HS-5 (cell line): ENCODE results near the gene UGT2B7.
"Not testable (repeated sequence)": the region's sequence is repeated elsewhere in the genome, so short reads cannot be mapped to it uniquely, and the experiment has no call there.

Source experiments
- DNase-seq: peaks from one replicate; pipeline ENCODE4 v3.0.0-alpha.2; 2012; ENCODE audit warnings: low read depth

The UGT2B7 gene

DNA sequence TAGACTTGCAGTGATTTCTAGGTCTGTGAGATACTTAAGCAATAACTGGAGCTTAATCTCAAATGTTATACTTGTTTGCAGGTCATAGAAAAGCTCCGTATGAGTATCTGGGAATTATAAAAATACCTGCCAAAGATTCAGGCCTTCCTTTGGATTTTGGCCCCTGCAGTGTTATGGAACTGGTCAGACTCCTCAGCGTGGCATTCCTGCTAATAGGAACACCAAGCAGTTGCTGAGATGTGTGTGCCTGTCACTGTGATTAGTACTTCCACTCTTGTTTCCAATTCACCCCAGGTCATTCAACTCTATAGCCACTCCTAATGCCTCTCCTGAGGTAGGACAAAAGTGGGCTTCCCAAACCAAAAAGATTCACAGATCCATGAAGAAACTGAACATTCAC is 7.8 kb upstream of the UGT2B7 start:
- no peak for DNase-seq

DNA sequence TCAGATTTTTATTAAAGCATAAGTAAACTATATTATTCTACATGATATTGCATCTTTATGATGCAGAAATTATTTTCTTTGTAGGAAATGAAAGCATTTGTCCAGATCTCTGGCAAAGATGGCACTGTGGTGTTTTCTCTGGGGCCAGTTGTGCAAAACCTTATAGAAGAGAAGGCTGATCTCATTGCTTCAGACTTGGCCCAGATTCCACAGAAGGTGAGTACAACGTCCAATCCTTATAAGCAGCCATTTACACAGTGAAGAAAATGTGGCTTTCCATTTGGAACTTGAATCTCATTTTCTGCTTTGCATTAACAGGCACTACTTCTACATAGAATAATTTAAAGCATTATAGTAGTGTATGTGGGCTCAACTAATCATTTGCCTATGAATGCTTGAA is 6.9 kb upstream of the UGT2B7 start:
- DNase-seq: no peak

DNA sequence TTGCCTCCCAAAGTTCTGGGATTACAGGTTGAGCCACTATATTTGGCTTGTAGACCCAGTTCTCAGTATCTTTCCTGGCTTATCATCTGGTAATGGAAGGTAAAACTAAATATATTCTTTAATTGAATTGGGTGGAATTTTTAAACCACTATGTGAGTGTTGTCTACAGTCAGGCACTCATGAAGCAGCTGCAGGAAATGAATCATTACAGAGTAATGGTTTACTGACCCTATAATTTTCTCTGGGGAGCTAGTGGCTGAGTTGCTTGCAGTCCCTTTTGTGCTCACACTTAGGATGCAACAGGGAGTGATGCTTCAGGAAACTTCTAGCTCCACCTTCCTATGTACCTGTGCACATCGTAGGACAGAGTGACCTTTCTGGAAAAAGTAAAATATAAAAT is 4.1 kb upstream of the UGT2B7 start:
- peak; percentile 43 for DNase-seq

DNA sequence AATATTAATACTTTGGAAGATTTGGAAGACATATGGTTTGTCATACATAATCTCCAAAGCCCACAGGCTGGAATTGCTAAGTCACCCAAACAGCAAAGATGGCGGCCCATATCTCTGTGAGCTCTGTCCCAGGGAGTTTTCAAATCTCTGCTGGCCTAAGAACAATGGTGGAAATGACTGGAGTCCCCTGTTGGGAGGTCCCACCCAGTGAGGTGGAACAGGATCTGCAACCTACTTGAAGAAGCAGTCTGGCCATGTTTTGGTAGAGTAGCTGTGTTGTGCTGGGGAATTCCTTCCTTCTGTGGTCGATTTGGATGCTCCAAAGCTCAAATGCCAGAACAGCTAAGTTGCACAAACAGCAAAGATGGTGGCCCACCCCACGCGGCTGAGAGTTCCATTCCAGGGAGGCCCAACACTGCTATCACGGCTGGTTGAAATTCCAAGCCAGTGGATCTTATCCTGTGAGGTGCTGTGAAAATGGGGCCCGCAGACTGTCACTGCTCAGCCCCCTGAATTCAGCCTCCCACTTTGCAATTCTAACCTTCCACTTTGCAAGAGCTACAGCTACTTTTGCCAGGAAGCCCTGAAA is 3.2 kb upstream of the UGT2B7 start:
- no peak for DNase-seq

DNA sequence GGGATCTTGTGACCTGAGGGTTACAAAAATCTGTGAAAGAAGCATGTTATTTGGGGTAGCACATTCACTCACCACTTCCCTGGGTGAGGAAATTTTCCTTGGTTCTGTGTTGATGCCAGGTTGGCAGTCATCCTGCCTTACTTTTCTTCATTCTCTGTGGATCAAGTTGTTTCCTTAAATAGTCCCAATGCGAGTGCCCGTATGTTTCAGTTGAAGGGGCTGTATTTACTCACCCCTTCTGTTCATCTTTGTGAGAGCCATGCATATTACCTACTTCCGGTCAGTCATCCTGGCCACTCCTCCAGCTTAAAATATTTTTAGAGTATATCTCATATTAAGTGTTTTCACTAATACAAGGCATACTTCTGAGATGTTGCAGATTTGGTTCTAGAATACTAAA is 2.6 kb upstream of the UGT2B7 start:
- no peak for DNase-seq

DNA sequence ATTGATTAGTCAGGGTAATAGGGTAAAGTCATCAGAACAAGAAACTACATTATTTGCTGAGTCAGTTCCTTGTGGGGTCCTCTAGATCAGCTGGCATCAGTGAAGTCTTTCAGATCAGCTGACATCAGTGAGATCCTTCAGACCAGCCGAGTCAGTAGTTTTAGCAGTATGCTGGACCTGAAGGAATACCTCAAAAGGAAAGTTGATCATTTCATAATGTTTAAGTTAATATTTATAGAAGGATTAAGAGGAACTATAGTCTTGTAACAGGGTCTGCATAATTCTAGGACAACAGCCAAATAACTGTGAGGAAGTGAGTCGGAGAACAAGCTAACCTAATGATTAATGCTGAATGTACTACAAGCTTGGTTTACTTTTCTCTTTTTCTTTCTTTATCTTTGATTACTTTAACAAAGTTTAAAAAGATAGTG is 958 bp upstream of the UGT2B7 start:
- peak; percentile 53 for DNase-seq

DNA sequence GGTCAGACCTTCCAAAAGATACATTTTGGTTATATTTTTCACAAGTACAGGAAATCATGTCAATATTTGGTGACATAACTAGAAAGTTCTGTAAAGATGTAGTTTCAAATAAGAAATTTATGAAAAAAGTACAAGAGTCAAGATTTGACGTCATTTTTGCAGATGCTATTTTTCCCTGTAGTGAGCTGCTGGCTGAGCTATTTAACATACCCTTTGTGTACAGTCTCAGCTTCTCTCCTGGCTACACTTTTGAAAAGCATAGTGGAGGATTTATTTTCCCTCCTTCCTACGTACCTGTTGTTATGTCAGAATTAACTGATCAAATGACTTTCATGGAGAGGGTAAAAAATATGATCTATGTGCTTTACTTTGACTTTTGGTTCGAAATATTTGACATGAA is 536 bp downstream of the UGT2B7 start:
- no peak for DNase-seq

DNA sequence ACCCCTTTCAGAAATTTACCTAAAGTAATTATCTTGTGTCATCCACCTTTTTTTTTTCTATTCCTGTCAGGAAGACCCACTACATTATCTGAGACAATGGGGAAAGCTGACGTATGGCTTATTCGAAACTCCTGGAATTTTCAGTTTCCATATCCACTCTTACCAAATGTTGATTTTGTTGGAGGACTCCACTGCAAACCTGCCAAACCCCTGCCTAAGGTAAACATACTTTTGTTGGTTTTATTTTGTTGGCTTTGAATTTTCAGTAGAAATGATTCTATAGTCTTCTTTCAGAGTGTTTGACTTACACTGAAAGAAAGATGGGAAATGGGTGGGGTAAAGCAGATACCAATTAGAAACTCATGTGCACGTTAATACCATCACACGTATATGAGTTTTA is 2.2 kb downstream of the UGT2B7 start:
- DNase-seq: no peak

DNA sequence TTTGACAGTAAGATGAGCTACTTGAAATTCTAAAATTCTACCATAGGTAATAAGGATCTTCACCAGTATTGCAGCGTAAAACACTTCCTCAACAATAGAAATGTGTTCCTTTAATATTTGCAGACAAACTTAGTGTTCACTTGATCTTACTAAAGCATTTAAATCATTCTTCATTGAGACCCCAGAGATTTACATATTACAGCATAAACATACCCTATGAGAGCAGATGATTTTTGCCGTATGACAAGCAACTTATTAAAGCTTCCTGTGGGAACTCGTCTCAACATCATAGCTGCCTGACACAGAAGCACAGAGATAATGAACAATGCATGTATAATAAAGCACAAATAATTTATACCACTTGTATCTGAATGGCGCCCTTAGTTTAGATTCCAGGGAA is 3.6 kb downstream of the UGT2B7 start:
- no peak for DNase-seq

DNA sequence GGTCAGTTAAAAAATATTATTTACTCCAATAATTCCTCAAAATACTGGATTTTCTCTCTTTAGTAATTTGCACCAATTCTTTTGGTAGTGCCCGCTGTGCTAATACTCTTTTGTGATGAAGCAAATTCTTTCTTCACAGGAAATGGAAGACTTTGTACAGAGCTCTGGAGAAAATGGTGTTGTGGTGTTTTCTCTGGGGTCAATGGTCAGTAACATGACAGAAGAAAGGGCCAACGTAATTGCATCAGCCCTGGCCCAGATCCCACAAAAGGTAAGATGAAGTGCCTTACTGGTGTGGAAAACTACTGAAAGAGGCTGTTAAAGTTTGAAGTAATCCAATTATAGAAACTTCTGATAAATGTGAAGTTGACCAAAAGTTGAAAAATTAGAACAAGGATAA is 6.4 kb downstream of the UGT2B7 start:
- DNase-seq: not testable (repeated sequence)

DNA sequence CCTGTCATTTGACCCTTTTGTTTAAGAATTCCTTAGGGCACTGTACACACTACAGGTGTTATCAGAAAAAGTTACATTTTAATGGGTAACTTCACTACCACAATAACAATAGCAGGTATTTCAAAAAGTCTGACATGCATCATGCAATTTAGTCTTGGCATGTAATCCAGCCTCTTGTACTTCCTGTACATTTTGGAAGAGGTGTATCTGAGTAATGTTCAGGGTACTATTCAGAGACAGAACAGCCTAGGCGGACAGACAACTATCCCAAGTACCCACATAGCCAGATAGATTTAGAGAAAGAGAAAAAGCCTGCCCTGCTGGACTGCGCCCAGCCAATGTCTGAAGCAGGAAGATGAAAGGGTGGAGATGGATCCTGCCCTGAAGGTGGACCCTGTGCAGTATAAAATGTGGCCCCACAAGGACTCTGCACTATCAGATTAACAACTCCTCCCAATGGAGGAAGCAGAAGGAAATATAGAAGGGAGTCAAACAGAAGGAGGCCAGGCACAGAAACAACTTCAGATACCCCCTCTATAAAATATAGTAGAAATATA is 8.5 kb downstream of the UGT2B7 start:
- DNase-seq: no peak

DNA sequence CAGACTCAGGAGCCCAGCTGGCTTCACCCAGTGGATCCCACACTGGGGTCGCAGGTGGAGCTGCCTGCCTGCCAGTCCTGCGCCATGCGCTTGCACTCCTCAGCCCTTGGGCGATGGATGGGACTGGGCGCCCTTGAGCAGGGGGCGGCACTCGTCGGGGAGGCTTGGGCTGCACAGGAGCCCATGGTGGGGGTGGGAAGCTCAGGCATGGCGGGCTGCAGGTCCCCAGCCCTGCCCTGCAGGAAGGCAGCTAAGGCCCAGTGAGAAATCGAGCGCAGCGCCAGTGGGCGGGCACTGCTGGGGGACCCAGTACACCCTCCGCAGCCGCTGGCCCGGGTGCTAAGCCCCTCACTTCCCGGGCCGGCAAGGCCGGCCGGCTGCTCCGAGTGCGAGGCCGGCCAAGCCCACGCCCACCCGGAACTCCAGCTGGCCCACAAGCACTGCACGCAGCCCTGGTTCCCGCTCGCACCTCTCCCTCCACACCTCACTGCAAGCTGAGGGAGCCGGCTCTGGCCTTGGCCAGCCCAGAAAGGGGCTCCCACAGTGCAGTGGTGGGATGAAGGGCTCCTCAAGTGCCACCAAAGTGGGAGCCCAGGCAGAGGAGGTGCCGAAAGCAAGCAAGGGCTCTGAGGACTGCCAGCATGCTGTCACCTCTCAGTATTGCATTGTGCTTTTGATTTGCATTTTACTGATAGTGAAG is 19.0 kb downstream of the UGT2B7 start:
- DNase-seq: not testable (repeated sequence)

DNA sequence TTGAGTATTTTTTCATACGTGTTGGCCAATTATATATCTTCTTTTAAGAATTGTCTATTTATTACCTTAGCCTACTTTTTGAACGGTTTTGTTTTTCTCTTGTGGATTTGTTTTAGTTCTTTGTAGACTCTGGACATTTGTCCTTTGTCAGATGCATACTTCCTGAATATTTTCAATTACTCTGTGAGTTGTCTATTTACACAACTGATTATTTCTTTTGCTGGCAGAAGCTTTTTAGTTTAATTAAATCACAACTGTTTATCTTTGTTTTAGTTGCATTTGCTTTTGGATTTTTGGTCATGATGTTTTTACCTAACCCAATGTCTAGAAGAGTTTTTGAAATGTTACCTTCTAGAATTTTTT is 19.6 kb downstream of the UGT2B7 start:
- DNase-seq: no peak

DNA sequence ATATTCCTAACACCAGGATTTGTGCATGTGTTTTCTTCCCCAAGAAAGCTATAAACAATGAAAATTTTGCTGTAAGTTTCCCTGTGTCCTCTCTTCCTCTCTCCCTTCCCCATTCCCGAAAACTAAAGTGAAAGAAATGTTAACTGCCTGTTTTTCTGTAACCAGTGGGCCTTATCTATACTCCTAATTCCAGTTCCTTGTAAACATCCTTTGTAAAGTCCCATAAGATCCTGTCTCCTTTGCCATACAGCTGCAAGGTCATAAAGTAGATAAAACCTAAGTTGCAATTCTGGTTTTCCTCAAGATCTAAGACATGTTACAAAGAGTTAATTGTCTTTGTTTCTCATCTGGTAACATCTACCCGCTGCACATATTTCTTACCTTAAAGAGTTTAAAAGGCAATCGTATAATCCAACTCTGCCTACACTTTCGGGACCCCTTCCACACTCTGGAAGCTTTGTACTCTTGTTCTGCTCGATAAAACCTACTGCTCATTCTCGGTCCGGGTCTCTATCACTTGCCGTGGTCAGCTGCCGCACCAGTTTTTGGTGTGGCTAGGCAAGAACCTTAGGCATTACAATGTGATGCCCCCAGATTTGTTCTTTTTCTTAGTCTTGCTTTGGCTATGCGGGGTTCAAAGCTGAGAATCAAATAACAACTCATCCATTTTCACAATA is 20.5 kb downstream of the UGT2B7 start:
- DNase-seq: no peak

DNA sequence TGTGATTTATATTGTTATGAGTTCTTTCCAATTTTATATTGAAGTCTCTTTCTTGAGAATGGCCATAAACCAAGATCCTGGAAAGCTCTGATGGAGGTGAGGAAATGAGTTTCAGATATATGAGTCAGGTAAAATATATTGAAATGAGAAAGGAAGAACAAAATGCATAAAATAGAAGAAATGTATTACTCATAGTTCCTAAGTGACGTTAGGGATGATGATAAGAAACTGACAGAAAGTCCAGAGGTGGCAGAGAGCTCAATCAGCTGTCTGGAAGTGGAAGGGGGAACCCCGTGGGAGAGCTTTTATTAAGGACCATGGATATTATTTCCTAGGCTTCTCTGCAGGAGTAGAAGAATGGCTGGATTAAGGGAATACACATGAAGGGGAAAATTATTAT is 24.6 kb downstream of the UGT2B7 start:
- DNase-seq: no peak

DNA sequence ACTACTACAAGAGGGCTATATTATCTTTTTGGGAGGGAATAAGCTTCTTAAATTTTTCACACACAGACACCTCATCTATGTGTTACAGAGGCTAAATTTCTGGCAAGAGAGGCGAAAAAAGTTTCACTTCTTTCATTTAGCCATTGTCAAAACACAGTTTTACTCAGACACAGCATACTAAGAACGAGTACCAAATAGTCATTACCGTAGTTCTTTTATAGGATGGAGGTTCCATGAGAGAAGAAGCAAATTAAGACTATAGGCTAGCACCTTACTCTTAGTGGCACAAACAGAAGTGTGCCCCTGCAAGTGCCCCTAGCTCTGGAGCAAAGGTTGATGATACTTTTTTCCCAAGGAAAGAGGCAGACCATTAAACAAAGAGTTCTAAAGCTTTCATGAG is 26.2 kb downstream of the UGT2B7 start:
- no peak for DNase-seq

DNA sequence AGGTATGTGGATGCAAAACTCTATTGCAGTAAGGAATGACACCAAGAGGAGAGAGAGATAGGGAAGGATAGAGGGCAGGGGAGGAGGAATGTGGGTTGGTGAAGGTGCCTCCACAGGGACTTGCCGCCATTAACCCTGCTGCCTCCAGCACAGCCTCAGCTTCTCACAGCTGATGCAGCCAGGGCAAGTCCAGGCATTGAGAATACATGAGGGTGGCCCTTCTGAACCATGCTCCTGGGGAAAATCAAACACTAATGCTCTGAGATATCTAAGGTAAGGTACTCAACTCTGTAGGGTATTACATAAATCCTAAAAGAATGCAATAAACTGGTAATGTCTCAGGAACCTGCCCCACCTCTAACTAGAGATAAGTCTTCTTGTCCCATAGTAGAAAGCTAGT is 28.7 kb downstream of the UGT2B7 start:
- no peak for DNase-seq

DNA sequence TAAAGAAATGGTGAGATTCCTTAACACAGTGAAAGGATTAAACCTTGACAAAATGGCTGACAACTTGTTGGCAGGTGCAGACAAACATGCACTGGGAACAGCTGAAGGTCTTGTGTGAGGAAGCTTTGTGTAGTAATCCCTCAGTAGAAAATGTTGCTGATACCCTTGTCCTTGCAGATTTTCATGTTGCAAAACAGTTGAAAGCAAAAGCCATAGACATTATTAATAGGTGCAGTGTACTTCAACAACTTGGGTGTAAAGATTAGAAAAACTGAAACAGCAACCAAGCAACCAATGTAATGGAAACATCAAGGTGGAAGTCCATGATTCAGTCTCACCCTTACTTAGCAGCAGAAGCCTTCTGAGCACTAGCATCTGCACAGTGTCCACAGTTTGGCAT is 29.8 kb downstream of the UGT2B7 start:
- no peak for DNase-seq

DNA sequence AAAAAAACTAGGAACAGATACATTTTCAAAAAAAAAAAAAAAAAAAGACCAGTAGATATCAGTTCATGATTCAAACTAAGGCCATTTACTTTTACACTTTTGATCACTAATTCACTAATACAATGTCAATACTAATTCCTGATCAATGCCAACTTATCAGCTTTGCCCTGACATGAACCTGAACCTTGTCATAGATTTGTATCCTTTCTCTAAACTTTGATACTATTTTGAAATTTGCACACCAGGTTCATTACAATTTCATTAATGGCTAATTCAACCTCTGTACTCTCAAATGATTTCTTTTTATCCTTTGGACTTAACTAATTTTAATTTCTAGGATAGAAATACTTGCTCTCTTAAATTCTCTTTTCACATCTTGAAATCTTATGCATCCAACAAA is 37.7 kb downstream of the UGT2B7 start:
- DNase-seq: no peak

DNA sequence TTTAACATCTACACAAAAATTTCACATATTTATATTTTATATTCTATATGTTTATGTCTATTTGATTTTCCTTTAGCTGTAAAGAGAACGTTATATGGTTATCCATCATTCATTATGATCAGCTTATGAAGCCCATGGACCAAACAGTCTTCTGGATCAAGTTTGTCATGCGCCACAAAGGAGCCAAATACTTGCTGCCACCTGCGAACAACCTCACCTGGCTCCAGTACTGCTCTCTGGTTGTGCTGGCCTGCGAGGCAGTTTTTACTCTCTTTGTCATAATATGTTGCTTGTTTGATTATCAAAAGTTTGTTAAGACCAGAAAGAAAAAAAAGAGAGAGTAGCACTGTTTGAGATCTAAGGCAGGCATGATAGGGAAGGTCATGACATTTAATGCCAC is 38.2 kb downstream of the UGT2B7 start:
- no peak for DNase-seq

DNA sequence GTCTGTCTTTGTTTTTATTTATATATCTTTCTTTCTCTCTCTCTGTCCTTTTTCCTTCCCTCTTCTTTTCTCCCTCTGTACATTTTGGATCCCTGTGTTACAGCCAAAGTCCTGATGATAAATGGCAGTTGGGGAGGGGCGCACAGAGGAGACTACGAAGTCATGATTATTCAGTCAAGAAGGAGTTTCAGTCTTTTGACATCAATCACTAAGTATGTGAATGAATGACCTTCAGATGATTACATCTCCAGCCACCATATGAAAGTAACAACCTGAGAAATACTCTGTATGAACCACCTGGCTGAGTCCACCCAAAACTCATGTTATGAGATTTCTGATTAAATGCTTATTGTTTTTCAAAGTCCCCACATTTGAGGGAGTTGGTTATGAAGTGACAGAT is 45.0 kb downstream of the UGT2B7 start:
- no peak for DNase-seq

DNA sequence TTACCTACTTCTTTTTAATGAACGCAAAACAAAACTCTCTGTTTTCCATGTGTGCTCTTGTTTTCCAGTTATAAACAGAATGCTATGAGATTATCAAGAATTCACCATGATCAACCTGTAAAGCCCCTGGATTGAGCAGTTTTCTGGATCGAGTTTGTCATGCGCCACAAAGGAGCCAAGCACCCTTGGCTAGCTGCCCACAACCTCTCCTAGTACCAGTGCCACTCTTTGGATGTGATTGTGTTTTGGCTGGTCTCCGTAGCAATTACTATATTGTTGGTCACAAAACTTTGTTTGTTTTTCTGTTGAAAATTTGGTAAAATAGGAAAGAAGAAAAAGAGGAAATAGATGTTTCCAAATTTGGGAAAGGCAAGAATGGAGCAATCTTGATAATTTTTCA is 51.1 kb downstream of the UGT2B7 start:
- no peak for DNase-seq

DNA sequence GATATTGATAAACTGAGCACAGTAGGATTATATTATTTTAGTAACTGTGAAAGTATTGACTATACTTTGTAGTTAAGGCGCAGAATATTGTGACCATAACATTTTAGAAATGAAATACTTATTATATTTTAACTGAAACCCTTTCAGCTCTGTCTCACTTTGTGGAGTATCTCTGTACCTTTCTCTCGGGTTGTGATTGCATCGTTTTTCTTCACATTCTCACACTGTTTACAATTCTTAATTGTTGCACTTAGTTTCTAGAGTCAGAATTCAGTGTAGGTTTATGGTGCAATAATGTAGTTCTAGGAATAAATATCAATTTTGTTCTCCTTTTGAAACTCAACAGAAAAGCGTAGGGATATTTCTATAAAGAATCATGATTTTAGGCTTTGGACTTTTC is 57.7 kb downstream of the UGT2B7 start:
- DNase-seq: no peak

DNA sequence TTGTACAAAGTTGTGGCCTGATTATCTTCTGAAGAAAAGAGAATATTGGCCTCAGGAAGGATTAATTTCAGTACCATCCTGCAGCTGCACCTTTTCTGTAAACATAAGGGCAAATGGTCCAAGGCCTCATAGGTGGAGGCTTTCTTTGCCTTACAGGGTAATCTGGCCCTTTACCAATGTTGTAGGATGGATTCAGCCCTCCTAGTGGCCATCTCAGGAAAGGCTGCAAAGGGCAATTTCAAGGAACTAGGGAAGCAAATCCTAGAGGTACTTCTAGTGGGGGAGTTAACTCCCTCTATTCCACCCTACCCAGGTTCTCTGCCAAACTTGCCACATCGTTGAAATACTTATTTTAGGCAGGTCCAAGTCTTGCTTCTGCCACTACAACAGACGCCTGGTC is 60.6 kb downstream of the UGT2B7 start:
- no peak for DNase-seq
